HepG2 (cell line): Measurements from ENCODE around the gene UCN. TPM values are rescaled to one million over a fixed set of nuclear protein-coding genes. Genes with fewer than 3 reads are reported as not detected.
A peak's percentile ranks its signal among the peaks of the same experiment; 100 is the strongest.

Experiments used
- CHCHD3 ChIP-seq: sonication (generic); formaldehyde crosslinking; IDR thresholded peaks from 2 replicates; pipeline ENCODE4 v1.8.0; 2022; ENCODE audit warnings: mild to moderate bottlenecking, missing genetic modification reagents, moderate library complexity
- CREB1 ChIP-seq, 2 experiments: fragments of 450-650 bp in 1 of 2; IDR thresholded peaks; 2 replicates each; pipeline ENCODE4 v1.6.1; 2016 to 2017; ENCODE audit warnings: control low read depth in 1 of 2, mild to moderate bottlenecking in 1 of 2, missing compliant biosample characterization in 1 of 2, missing genetic modification characterization in 1 of 2
- CREM ChIP-seq, 2 experiments: sonication (generic) in 1 of 2; formaldehyde crosslinking in 1 of 2; IDR thresholded peaks; 2 replicates each; pipeline versions ENCODE4 v1.4.0 to v1.6.1; 2016 to 2020; ENCODE audit warnings: antibody characterized with exemption in 1 of 2, mild to moderate bottlenecking in 1 of 2, missing genetic modification reagents in 1 of 2
- DR1 ChIP-seq: sonication (generic); formaldehyde crosslinking; IDR thresholded peaks from 2 replicates; pipeline ENCODE4 v1.8.0; 2021; ENCODE audit warnings: mild to moderate bottlenecking, missing genetic modification reagents, inconsistent platforms
- FOXC1 ChIP-seq: sonication (generic); formaldehyde crosslinking; IDR thresholded peaks from 2 replicates; pipeline ENCODE4 v1.8.0; 2022; ENCODE audit warnings: mild to moderate bottlenecking, missing genetic modification reagents, borderline replicate concordance
- GABPA ChIP-seq, 2 experiments: IDR thresholded peaks; 2 replicates each; pipeline ENCODE4 v1.6.1; 2011 to 2016; ENCODE audit warnings: low read depth in 2 of 2, low read length in 1 of 2, missing biosample characterization in 1 of 2, missing genetic modification characterization in 1 of 2
- KLF16 ChIP-seq, 2 experiments: sonication (generic) in 1 of 2; formaldehyde crosslinking in 1 of 2; IDR thresholded peaks; 2 replicates each; pipeline versions ENCODE4 v1.6.1 to v1.8.0; 2016 to 2023; ENCODE audit warnings: missing genetic modification reagents in 2 of 2, missing compliant biosample characterization in 1 of 2
- MAF1 ChIP-seq: sonication (generic); formaldehyde crosslinking; IDR thresholded peaks from 2 replicates; pipeline ENCODE4 v1.5.0; 2020; ENCODE audit warnings: missing genetic modification reagents, borderline replicate concordance
- NFE2L1 ChIP-seq: sonication (generic); formaldehyde crosslinking; IDR thresholded peaks from 2 replicates; pipeline ENCODE4 v1.4.0; 2020; ENCODE audit warnings: missing genetic modification reagents, mild to moderate bottlenecking, borderline replicate concordance
- TBX3 ChIP-seq: fragments of 450-650 bp; IDR thresholded peaks from 2 replicates; pipeline ENCODE4 v1.6.1; 2017; ENCODE audit warnings: antibody characterized with exemption, mild to moderate bottlenecking, inconsistent platforms, borderline replicate concordance
- ZBTB42 ChIP-seq: sonication (generic); formaldehyde crosslinking; IDR thresholded peaks from 2 replicates; pipeline ENCODE4 v1.5.0; 2020; ENCODE audit warnings: mild to moderate bottlenecking, missing genetic modification reagents
- ZNF251 ChIP-seq: sonication (generic); formaldehyde crosslinking; IDR thresholded peaks from 2 replicates; pipeline ENCODE4 v1.9.0; 2021; ENCODE audit warnings: mild to moderate bottlenecking, missing genetic modification reagents
- ZNF263 ChIP-seq: sonication (generic); formaldehyde crosslinking; IDR thresholded peaks from 2 replicates; pipeline ENCODE4 v1.4.0; 2020; ENCODE audit warnings: missing genetic modification reagents
- ZNF337 ChIP-seq: sonication (generic); formaldehyde crosslinking; IDR thresholded peaks from 2 replicates; pipeline ENCODE4 v1.5.1; 2020; ENCODE audit warnings: missing genetic modification reagents, low read depth, mild to moderate bottlenecking, borderline replicate concordance
- ZNF547 ChIP-seq: sonication (generic); formaldehyde crosslinking; IDR thresholded peaks from 2 replicates; pipeline ENCODE4 v1.5.1; 2020; ENCODE audit warnings: mild to moderate bottlenecking, missing genetic modification reagents
- ZNF563 ChIP-seq: sonication (generic); formaldehyde crosslinking; IDR thresholded peaks from 2 replicates; pipeline ENCODE4 v1.8.0; 2022; ENCODE audit warnings: mild to moderate bottlenecking, moderate library complexity, missing genetic modification reagents
- ZNF570 ChIP-seq: sonication (generic); formaldehyde crosslinking; IDR thresholded peaks from 2 replicates; pipeline ENCODE4 v1.4.0; 2020; ENCODE audit warnings: mild to moderate bottlenecking, missing genetic modification reagents, borderline replicate concordance
- ZNF768 ChIP-seq: sonication (generic); formaldehyde crosslinking; IDR thresholded peaks from 2 replicates; pipeline ENCODE4 v1.4.0; 2020; ENCODE audit warnings: missing genetic modification reagents
- ZSCAN31 ChIP-seq: sonication (generic); formaldehyde crosslinking; IDR thresholded peaks from 2 replicates; pipeline ENCODE4 v1.5.0; 2020; ENCODE audit warnings: low read depth, mild to moderate bottlenecking, missing genetic modification reagents
- polyA plus RNA-seq, 8 experiments: library from polyadenylated mRNA; depleted of rRNA in 3 of 8; stranded (reverse) in 7 of 8; unstranded in 1 of 8; fragments of >200 nt; fragmentation: Illumina TruSeq in 4 of 8; extraction: Trizol in 4 of 8; gene quantifications; 2 replicates each; pipeline versions ENCODE4 v1.2.1 to v1.2.3, GENCODE V29; 2011 to 2016; ENCODE audit warnings: low read depth in 4 of 8, missing spikeins in 1 of 8, mixed read lengths in 1 of 8; ENCODE audit not compliant: insufficient read depth in 1 of 8
- total RNA-seq, 5 experiments: library from RNA; depleted of rRNA; stranded (reverse); fragments of >200 nt; fragmentation: Illumina TruSeq; extraction: Trizol; gene quantifications; 2 replicates each; pipeline ENCODE4 v1.2.3, GENCODE V29; 2016; ENCODE audit warnings: low read depth in 1 of 5
- TF ChIP-seq, protein P1 (sequence below): sonication (generic); formaldehyde crosslinking; IDR thresholded peaks from 2 replicates; pipeline ENCODE4 v1.4.0; 2020; ENCODE audit warnings: mild to moderate bottlenecking, missing genetic modification reagents
- TF ChIP-seq, protein P2 (sequence below): sonication (generic); formaldehyde crosslinking; IDR thresholded peaks from 2 replicates; pipeline ENCODE4 v1.4.0; 2020; ENCODE audit warnings: missing genetic modification reagents
- TF ChIP-seq, protein P3 (sequence below): sonication (generic); formaldehyde crosslinking; IDR thresholded peaks from 2 replicates; pipeline ENCODE4 v1.8.0; 2022; ENCODE audit warnings: low read depth, missing genetic modification reagents
- TF ChIP-seq, protein P4 (sequence below): sonication (generic); formaldehyde crosslinking; IDR thresholded peaks from 2 replicates; pipeline ENCODE4 v1.4.0; 2020; ENCODE audit warnings: low read depth, mild to moderate bottlenecking, missing genetic modification reagents

The UCN gene
- total and polyA plus RNA-seq, 2 of the 13 experiments (the other 11 are each of a cell fraction or from before 2014, with no cell fraction given): 1.2 to 2.3 TPM

DNA sequence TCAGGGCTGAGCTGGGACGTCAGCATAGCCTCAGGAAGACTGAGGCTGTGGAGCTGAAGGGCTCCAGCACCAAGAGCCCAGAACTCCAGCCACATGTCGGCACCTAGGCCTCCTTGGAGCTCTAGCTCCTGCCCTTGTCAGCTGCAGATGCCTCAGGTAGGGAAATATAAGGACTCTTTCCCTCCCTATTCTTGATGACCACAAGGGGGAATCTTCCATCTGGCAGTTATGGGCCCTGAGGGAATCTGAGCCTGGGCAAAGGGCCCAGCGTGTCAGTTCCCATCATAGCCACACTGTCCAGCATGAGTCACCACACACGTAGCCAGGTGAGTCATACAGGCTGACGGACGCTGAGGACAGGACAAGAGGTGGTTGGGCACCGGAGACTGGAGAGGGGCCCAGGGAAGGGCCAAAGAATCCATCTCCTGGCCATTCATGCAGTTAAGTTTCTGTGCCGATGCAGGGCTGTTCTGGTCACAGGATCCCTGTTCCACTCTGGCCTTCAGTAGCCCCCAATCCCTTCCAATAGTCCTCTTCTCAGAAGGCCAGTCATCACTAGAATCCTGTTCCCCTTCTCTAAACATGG is 12.8 kb upstream of the UCN start (continued):
- TF ChIP-seq FOXC1 (CRISPR knock-in tag) (0 out of 2 replicates have a peak, but pooled peaks have one; percentile 24), CHCHD3 (0 out of 2 replicates have a peak, but pooled peaks have one; percentile 28), KLF16 (CRISPR knock-in tag; IDR thresholded peaks at IDR 0.05) (peak in 1 of 2 experiments; percentile 84; a peak in 2 of 4 replicates), ZSCAN31 (peak; percentile 73), ZNF251 (CRISPR knock-in tag) (no peak), ZNF263 (no peak), TBX3 (no peak; the same call in 1 of the 2 replicates), MAF1 (CRISPR knock-in tag) (no peak), ZNF563 (peak; percentile 41; the same call in 1 of the 2 replicates), ZNF337 (CRISPR knock-in tag) (peak; percentile 80; the same call in 1 of the 2 replicates), DR1 (CRISPR knock-in tag) (no peak; the same call in 1 of the 2 replicates), NFE2L1 (CRISPR knock-in tag) (0 out of 2 replicates have a peak, but pooled peaks have one; percentile 14), ZBTB42 (CRISPR knock-in tag) (no peak), ZNF768 (CRISPR knock-in tag) (peak; percentile 52; the same call in 1 of the 2 replicates), CREM (IDR thresholded peaks at IDR 0.05) (peak; percentile 81), CREM (CRISPR knock-in tag; IDR thresholded peaks at IDR 0.05) (no peak), ZNF570 (no peak), ZNF547 (peak; percentile 85; the same call in 1 of the 2 replicates), GABPA (IDR thresholded peaks at IDR 0.05; ENCODE audit: low read depth, low read length) (no peak), GABPA (CRISPR knock-in tag; IDR thresholded peaks at IDR 0.05; ENCODE audit: low read depth) (peak; percentile 74), CREB1 (IDR thresholded peaks at IDR 0.05) (peak; percentile 95), CREB1 (CRISPR knock-in tag; IDR thresholded peaks at IDR 0.05) (peak; percentile 91)
- TF ChIP-seq, protein P1, sequence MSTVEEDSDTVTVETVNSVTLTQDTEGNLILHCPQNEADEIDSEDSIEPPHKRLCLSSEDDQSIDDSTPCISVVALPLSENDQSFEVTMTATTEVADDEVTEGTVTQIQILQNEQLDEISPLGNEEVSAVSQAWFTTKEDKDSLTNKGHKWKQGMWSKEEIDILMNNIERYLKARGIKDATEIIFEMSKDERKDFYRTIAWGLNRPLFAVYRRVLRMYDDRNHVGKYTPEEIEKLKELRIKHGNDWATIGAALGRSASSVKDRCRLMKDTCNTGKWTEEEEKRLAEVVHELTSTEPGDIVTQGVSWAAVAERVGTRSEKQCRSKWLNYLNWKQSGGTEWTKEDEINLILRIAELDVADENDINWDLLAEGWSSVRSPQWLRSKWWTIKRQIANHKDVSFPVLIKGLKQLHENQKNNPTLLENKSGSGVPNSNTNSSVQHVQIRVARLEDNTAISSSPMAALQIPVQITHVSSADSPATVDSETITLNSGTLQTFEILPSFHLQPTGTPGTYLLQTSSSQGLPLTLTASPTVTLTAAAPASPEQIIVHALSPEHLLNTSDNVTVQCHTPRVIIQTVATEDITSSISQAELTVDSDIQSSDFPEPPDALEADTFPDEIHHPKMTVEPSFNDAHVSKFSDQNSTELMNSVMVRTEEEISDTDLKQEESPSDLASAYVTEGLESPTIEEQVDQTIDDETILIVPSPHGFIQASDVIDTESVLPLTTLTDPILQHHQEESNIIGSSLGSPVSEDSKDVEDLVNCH (CRISPR knock-in tag): no peak
- TF ChIP-seq, protein P2, sequence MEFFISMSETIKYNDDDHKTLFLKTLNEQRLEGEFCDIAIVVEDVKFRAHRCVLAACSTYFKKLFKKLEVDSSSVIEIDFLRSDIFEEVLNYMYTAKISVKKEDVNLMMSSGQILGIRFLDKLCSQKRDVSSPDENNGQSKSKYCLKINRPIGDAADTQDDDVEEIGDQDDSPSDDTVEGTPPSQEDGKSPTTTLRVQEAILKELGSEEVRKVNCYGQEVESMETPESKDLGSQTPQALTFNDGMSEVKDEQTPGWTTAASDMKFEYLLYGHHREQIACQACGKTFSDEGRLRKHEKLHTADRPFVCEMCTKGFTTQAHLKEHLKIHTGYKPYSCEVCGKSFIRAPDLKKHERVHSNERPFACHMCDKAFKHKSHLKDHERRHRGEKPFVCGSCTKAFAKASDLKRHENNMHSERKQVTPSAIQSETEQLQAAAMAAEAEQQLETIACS (CRISPR knock-in tag): no peak
- TF ChIP-seq, protein P3, sequence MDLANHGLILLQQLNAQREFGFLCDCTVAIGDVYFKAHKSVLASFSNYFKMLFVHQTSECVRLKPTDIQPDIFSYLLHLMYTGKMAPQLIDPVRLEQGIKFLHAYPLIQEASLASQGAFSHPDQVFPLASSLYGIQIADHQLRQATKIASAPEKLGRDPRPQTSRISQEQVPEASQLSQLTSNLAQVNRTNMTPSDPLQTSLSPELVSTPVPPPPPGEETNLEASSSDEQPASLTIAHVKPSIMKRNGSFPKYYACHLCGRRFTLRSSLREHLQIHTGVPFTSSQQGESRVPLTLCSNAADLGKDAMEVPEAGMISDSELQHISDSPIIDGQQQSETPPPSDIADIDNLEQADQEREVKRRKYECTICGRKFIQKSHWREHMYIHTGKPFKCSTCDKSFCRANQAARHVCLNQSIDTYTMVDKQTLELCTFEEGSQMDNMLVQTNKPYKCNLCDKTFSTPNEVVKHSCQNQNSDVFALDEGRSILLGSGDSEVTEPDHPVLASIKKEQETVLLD (CRISPR knock-in tag): no peak
- TF ChIP-seq, protein P4, sequence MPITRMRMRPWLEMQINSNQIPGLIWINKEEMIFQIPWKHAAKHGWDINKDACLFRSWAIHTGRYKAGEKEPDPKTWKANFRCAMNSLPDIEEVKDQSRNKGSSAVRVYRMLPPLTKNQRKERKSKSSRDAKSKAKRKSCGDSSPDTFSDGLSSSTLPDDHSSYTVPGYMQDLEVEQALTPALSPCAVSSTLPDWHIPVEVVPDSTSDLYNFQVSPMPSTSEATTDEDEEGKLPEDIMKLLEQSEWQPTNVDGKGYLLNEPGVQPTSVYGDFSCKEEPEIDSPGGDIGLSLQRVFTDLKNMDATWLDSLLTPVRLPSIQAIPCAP (CRISPR knock-in tag): no peak
